ENCODE results near the gene FRG2.
"Not testable (repeated sequence)": the region's sequence is repeated elsewhere in the genome, so short reads cannot be mapped to it uniquely, and the experiment has no call there.

The FRG2 gene

DNA sequence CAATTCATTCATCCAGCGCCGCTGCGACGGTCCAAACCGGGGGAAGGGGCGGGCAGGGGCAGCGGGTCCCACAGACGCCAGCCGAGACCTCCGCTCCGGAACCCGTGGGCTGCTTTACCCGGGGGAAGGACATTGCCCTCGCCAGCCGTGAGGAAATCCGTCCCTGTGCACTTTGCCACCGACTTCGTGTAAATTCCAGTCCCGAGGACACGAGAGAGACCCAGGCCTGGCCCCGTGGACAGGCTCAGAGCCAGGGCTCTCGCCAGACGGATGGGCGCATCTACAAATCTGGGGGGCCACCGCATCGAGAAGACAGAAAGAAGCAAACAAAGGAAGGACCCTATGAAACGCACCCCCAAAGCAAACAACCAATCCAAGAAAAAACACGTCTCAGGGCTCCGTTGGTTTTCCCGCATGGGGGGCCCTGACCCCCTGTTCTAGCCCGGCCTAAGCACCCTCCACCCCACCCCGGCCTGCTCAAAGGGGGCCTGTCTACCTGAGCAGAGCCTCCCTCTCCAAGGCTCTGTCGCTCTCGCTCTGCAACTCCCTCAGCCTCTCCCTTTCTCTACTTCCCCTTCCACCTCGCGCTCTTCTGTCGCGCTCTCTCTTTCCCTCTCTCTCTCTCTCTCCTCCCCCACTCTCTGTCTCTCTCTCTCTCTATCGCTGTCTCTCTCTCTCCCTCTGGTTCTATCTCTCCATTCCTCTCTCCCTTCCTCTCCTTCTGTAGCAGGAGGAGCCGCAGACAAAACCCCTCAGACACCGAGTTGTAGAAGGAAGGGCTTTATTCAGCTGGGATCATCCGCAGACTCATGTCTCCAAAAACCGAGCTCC lies 11.3 kb downstream of the FRG2 start:
- no peak for DNase-seq

- DNase-seq, result no peak
Observed at GRCh38 chr4:190014771-190015537, 12.1 kb downstream of the FRG2 start.

- DNase-seq, result not testable (repeated sequence)
Observed at GRCh38 chr4:189989941-189990340, 37.1 kb downstream of the FRG2 start.

DNA sequence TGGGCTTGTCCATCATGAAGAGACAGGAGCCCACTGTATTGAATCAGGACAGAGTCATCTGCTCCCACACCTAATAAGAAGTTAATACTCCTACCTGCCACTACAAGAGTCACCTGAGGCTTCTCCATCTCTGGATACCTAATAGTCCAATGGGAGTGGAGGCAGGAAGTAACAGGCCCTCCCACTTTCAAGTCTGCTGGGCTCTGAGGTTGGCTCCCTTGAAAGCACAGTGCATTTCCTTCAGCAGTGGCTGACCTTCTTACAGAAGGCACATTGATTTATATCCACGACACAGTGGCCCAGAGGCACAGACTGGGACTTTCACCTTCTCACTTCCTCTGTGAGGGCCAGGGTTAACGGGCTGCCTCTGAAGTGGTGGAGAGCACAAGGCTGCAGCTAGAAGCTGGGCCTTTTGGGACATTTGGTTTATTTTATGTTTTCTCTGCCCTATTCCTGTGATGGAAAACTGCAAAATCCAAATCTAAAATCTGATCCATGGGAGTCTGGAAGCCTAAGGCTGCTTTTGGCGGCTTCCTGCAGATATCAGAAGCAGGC lies 38.1 kb downstream of the FRG2 start:
- DNase-seq, result no peak

- DNase-seq, result not testable (repeated sequence)
Observed at GRCh38 chr4:189985651-189986243, 41.3 kb downstream of the FRG2 start.

DNA sequence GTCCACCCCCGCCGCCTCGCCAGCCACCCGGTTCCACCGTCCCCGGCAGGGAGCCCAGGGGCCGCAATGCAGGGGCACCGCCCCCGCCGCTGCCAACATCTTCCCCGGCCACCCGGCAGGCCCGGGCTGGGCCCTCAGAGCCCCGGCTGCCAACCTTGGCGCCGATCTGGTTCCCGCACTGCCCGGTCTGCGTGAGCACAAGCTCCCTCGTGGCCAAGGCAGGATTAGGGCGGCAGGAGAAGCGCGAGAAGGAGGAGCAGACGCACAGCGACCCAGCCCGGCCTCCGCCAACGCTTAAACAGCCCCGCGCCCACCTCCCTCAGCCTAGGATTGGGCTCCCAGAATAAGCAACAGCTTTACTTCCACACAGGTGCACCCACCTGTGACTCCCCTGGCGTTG lies 42.4 kb downstream of the FRG2 start:
- not testable (repeated sequence) for DNase-seq

DNA sequence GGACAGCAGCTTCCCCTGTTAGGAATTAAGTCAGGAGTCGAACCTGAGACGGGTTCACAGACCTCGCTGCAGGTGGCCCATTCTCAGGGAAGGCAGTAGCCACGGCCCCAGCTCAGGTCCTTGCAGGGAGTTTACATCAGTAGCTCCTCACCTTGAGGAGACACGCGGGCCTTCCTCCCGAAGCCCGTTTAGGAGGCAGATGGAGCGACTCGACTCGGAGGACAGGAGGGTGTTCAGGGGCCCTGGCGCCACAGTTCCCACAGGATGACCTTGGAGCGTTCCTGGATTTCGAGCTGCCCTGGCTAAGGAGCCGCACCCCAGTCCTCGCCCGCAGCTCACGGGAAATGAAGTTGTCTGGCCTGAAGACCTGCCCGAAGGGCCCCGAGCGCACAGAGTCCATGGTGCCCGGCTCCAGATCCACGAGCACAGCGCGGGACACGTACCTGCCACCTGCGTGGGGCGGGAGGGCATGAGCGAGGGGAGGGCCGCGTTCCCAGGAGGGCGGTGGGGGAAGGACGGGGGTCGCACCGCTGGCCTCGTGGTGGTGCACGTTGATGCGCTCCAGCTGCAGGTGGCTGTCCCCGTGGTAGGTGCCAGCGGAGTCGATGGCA lies 43.0 kb downstream of the FRG2 start:
- DNase-seq, result not testable (repeated sequence)

- no peak for DNase-seq
Observed at GRCh38 chr4:189981970-189982369, 45.1 kb downstream of the FRG2 start.

DNA sequence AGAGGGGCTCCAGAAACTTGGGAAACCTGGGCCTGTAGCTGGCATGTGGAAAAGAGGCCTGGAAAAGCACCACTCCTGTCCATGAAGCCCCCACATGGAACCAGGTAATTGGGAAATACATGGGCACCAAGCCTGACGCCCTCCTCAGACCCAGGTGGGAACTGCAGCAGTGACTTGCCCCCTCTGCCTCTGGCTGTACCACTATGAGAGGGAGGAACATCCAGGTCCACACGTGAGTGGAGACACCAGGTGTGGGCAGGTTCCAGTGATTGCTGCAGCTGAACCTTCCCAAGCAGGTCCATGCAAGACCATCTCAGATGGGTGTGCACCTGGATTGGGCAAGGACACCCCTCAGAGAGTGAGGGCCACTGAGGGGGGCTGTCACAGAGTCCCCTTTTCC lies 46.8 kb downstream of the FRG2 start:
- not testable (repeated sequence) for DNase-seq

- no peak for DNase-seq
Observed at GRCh38 chr4:189979196-189980047, 47.6 kb downstream of the FRG2 start.

All from SIG-M5 (cell line).